ENCODE measurements around the gene EFCAB8. TPM values are rescaled to one million over a fixed set of nuclear protein-coding genes. Genes with fewer than 3 reads are reported as not detected.

EFCAB8 gene
- total RNA-seq, 2 experiments from 2014 or later: not detected

DNA sequence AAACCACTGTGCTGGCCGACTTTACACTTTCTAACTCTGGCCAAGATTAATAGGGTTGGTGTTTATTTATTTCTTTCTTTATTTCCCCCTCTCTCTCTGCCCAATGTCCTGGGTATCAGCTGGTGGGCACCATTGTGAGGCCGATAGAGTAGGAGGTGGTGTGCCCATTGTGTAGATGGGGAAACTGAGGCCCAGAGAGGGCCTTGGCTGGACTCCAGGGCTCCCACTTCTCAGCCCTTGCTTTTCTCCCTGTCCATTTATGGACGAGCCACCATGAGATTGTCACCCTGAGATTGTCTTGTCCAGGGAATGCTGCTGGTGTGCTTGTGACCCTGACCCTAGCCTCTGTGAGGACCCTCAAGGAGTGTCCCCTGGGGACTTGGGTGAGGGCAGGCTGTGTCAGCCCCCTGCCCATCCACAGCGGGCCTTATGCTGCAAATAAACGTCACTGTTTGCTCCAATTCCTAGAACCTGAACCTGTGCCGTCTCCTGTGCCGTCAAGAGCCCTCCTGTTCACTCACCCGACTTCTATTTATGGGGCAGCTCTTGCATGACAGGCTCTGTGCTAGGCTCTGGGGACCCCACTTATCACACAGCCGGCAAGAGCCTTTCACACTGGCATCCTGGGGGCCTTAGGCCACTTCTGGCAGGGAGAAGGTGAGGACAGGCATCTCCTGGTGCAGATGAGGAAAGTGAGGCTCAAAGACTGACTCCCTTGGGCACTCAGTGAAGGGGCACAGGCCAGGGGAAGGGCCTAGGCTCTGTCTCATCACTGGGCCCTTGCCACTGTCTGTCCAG is 120.7 kb downstream of the EFCAB8 start:
- Histone ChIP-seq H3K9me2 (ENCODE audit: insufficient read depth, low read length) (no peaks in the 10 kb centered on the region), H2AFZ (ENCODE audit: low read length) (no peak overlapping the region), H3K4me2 (ENCODE audit: low read length) (no peak overlapping the region), H3K4me3 (ENCODE audit: low read depth, low read length, poor library complexity, severe bottlenecking) (no peak overlapping the region), H3K9me3 (ENCODE audit: low read length) (no peaks in the 10 kb centered on the region), H3K79me2 (ENCODE audit: insufficient read depth, low read depth, low read length) (no peaks in the 10 kb centered on the region), H3K27ac (ENCODE audit: low read depth, low read length, poor library complexity, severe bottlenecking) (no peak overlapping the region), H3K4me1 (ENCODE audit: insufficient read depth, low read length, poor library complexity, severe bottlenecking) (no peaks in the 10 kb centered on the region), H4K20me1 (ENCODE audit: insufficient read depth, low read length) (no peaks in the 10 kb centered on the region), H3K36me3 (ENCODE audit: insufficient read depth, low read length) (no peaks in the 10 kb centered on the region)
- intact Hi-C loops (cut with micrococcal nuclease; ENCODE audit: unreplicated experiment): no loop called here
- no TSS peak for BruUV-seq (replicated peaks)
- TF ChIP-seq, protein P1, sequence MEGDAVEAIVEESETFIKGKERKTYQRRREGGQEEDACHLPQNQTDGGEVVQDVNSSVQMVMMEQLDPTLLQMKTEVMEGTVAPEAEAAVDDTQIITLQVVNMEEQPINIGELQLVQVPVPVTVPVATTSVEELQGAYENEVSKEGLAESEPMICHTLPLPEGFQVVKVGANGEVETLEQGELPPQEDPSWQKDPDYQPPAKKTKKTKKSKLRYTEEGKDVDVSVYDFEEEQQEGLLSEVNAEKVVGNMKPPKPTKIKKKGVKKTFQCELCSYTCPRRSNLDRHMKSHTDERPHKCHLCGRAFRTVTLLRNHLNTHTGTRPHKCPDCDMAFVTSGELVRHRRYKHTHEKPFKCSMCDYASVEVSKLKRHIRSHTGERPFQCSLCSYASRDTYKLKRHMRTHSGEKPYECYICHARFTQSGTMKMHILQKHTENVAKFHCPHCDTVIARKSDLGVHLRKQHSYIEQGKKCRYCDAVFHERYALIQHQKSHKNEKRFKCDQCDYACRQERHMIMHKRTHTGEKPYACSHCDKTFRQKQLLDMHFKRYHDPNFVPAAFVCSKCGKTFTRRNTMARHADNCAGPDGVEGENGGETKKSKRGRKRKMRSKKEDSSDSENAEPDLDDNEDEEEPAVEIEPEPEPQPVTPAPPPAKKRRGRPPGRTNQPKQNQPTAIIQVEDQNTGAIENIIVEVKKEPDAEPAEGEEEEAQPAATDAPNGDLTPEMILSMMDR (conservative IDR thresholded peaks at IDR 0.05; ENCODE audit: low read length): no peak
- no peak for TF ChIP-seq EZH2phosphoT487 (IDR thresholded peaks at IDR 0.05; ENCODE audit: borderline replicate concordance, low read depth, low read length)
- no peak for DNase-seq (ENCODE audit: low spot score)
- POLR2A ChIA-PET: no interaction called here
- CTCF ChIA-PET (ENCODE audit: unreplicated experiment): no interaction called here

DNA sequence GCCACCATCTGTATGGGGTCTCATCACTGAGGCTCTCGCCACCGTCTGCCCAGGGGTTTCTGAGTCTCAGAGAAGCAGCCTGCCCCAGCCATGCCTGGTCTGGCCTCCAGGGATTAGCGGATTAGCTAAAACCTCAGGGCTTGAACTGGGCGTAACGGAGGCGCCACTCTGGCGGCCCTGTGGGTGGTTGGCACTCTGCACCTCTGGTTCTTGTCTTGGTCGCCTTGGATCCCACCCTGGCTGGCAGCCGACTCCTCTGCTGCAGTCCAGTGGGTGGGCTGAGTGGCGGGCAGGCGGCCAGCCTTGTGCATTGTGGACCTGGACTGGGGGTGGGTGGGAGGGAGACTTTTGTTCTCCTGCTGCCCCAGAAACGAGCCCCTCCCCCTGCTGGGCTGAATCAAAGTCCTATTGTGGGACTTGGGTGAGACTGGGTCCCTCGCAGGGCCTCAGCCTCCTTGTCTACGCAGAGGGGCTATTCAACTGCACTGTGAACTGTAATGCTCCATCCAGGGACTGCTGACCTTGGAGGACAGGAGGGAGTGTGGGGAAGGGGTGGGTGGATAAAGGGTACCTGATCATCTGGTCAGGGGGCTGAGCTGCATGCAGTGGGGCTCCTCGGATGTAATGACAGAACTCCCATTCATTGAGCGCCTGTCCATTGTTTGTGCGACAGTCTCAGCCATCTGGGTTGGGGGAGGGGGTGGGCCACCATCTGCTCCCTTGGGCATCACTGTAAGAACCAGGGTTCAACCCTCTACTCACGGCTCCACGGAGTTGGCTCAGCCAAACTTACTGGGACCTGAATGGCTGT is 121.6 kb downstream of the EFCAB8 start:
- Histone ChIP-seq H4K20me1 (ENCODE audit: insufficient read depth, low read length) (no peaks in the 10 kb centered on the region), H3K4me3 (ENCODE audit: low read depth, low read length, poor library complexity, severe bottlenecking) (no peak overlapping the region), H3K9me3 (ENCODE audit: low read length) (no peaks in the 10 kb centered on the region), H2AFZ (ENCODE audit: low read length) (no peak overlapping the region), H3K4me1 (ENCODE audit: insufficient read depth, low read length, poor library complexity, severe bottlenecking) (no peaks in the 10 kb centered on the region), H3K79me2 (ENCODE audit: insufficient read depth, low read depth, low read length) (no peaks in the 10 kb centered on the region), H3K4me2 (ENCODE audit: low read length) (no peak overlapping the region), H3K36me3 (ENCODE audit: insufficient read depth, low read length) (no peaks in the 10 kb centered on the region), H3K9me2 (ENCODE audit: insufficient read depth, low read length) (no peaks in the 10 kb centered on the region), H3K27ac (ENCODE audit: low read depth, low read length, poor library complexity, severe bottlenecking) (no peak overlapping the region)
- ChIA-PET CTCF (ENCODE audit: unreplicated experiment) (no interaction called here), POLR2A (no interaction called here)
- no peak for DNase-seq (ENCODE audit: low spot score)
- no peak for TF ChIP-seq EZH2phosphoT487 (IDR thresholded peaks at IDR 0.05; ENCODE audit: borderline replicate concordance, low read depth, low read length)
- TF ChIP-seq, protein P1 (conservative IDR thresholded peaks at IDR 0.05; ENCODE audit: low read length): no peak
- intact Hi-C loops (cut with micrococcal nuclease; ENCODE audit: unreplicated experiment): no loop called here
- no TSS peak for BruUV-seq (replicated peaks)

DNA sequence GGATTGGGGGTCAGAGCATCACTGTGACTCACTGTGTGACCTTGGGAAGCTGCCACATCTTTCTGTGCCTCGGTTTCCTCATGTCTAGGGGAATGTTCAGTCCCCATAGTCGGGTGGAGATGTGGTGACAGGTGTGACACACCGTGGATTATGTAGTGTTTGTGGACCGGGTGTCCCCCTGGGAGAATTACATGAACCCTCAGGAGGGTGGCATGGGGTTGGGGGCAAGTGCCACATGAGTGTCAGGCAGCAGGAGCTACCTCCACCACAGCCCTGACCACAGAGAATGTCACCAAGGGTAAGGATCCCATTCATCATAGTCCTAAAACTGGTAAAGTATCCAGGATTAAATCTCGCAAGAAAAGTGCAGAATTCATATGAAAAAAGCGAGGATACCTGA is 122.3 kb downstream of the EFCAB8 start:
- CTCF ChIA-PET (ENCODE audit: unreplicated experiment): no interaction called here

More for the DNA sequence above, 122.3 kb downstream of the EFCAB8 start:
- no peak overlapping the region for H3K27ac ChIP-seq (ENCODE audit: low read depth, low read length, poor library complexity, severe bottlenecking)
- DNase-seq (ENCODE audit: low spot score): no peak
- no peaks in the 10 kb centered on the region for H3K9me3 ChIP-seq (ENCODE audit: low read length)
- no peak overlapping the region for H3K4me3 ChIP-seq (ENCODE audit: low read depth, low read length, poor library complexity, severe bottlenecking)
- no peaks in the 10 kb centered on the region for H4K20me1 ChIP-seq (ENCODE audit: insufficient read depth, low read length)
- no peaks in the 10 kb centered on the region for H3K9me2 ChIP-seq (ENCODE audit: insufficient read depth, low read length)
- H2AFZ ChIP-seq (ENCODE audit: low read length): no peak overlapping the region
- intact Hi-C loops (cut with micrococcal nuclease; ENCODE audit: unreplicated experiment): no loop called here
- H3K79me2 ChIP-seq (ENCODE audit: insufficient read depth, low read depth, low read length): no peaks in the 10 kb centered on the region
- H3K4me1 ChIP-seq (ENCODE audit: insufficient read depth, low read length, poor library complexity, severe bottlenecking): no peaks in the 10 kb centered on the region
- H3K4me2 ChIP-seq (ENCODE audit: low read length): no peak overlapping the region
- TF ChIP-seq EZH2phosphoT487 (IDR thresholded peaks at IDR 0.05; ENCODE audit: borderline replicate concordance, low read depth, low read length): no peak
- TF ChIP-seq, protein P1 (conservative IDR thresholded peaks at IDR 0.05; ENCODE audit: low read length): no peak
- no TSS peak for BruUV-seq (replicated peaks)
- H3K36me3 ChIP-seq (ENCODE audit: insufficient read depth, low read length): no peaks in the 10 kb centered on the region
- POLR2A ChIA-PET: no interaction called here

Data from OCI-LY7 (cell line).